ENCODE results near the gene RANBP10. TPM values are rescaled to one million over a fixed set of nuclear protein-coding genes. Genes with fewer than 3 reads are reported as not detected.

The RANBP10 gene
- total and polyA plus RNA-seq, 7 experiments from 2014 or later: 9.3 to 26.6 (median 23.8) TPM

DNA sequence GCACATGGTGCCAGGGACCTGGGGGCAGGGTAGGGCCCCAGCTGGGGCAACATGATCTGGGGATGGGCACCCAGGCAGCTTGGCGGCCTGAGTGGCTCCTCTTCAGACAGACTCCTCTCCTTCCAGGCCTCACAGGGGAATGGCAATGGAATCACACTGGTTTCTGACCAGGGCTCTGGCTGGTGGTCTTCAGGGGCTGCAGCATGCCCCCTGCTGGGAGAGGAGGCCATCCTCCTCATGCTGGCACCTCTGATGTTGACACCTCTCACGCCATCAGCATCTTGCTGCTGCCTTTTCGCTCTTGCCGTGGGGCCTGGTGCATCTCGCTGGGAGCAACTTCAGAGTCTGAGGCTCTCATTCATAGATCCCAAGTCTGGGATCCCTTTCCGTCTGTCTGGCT lies 76.0 kb downstream of the RANBP10 start:
- no peaks in the 10 kb centered on the region for H3K27me3 ChIP-seq (ENCODE audit: control insufficient read depth in 2 of 2, insufficient read depth in 2 of 2, low read length in 2 of 2)
- intact Hi-C loops (cut with micrococcal nuclease): no loop called here
- no peaks in the 10 kb centered on the region for H3K9me3 Mint-ChIP-seq
- H3K4me3 Mint-ChIP-seq: no peak overlapping the region
- peaks cover 11 to 88% (median 19%) of the 10 kb centered on the region in 3 experiments for H3K36me3 ChIP-seq (ENCODE audit: control insufficient read depth in 2 of 3, insufficient read depth in 3 of 3, low read length in 3 of 3)
- ChIA-PET POLR2A (no interaction called here), CTCF (no interaction called here)
- peaks cover 0 to 19% (median 9%) of the 10 kb centered on the region in 5 donors for H3K36me3 Mint-ChIP-seq
- no peaks in the 10 kb centered on the region for H3K9me3 ChIP-seq (ENCODE audit: control insufficient read depth in 2 of 3, low read length in 3 of 3)
- H3K27ac ChIP-seq (ENCODE audit: low read depth, low read length): no peak overlapping the region
- no peak for ATAC-seq
- no peaks in the 10 kb centered on the region for H3K4me1 Mint-ChIP-seq
- no peak overlapping the region for H3K4me3 ChIP-seq (ENCODE audit: low read length)
- DNase-seq: no peak
- H3K27ac Mint-ChIP-seq: peak overlapping the region in 1 of 9 donors; percentile 47
- H3K27me3 Mint-ChIP-seq: no peaks in the 10 kb centered on the region
- no peaks in the 10 kb centered on the region for H3K4me1 ChIP-seq (ENCODE audit: control insufficient read depth in 2 of 2, insufficient read depth in 2 of 2, low read length in 2 of 2)

DNA sequence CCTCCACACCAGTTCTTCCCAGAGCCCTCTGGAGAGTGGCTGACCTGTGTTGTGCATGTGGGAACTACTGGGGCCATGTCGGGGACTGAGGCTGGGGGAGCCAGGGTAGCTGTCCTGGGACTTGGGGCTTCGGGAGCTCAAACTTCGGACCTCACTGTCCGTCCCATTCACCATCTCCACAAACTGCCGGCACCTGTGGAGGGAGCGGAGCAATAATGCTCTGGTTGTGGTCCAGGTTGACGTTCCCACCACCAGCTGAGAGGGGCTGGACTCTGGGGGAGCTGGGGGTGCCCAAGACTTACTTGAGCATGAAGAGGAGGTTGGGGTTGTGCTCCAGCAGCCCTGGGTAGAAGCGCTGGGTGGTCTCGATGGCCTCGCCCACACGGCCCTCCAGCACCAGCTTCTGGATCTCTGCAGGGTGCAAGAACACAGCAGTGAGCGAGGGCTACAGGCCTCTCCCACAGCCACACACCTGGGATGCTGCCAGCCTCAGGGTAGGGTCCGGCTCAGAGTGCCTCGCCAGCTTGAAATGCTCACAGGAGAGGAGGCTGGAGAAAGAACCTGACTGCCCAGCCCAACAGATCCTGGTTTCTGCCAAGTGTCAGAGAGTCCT lies 76.6 kb downstream of the RANBP10 start:
- H3K36me3 ChIP-seq (ENCODE audit: control insufficient read depth in 2 of 3, insufficient read depth in 3 of 3, low read length in 3 of 3): peaks cover 11 to 88% (median 19%) of the 10 kb centered on the region in 3 experiments
- CTCF ChIA-PET: no interaction called here
- no peak overlapping the region for H3K4me3 Mint-ChIP-seq
- H3K9me3 Mint-ChIP-seq: no peaks in the 10 kb centered on the region
- H3K4me1 ChIP-seq (ENCODE audit: control insufficient read depth in 2 of 2, insufficient read depth in 2 of 2, low read length in 2 of 2): no peaks in the 10 kb centered on the region
- intact Hi-C loops (cut with micrococcal nuclease): no loop called here
- no peak overlapping the region for H3K27ac ChIP-seq (ENCODE audit: low read depth, low read length)
- no peaks in the 10 kb centered on the region for H3K4me1 Mint-ChIP-seq
- H3K4me3 ChIP-seq (ENCODE audit: low read length): no peak overlapping the region
- no peaks in the 10 kb centered on the region for H3K9me3 ChIP-seq (ENCODE audit: control insufficient read depth in 2 of 3, low read length in 3 of 3)
- DNase-seq: no peak
- H3K27me3 ChIP-seq (ENCODE audit: control insufficient read depth in 2 of 2, insufficient read depth in 2 of 2, low read length in 2 of 2): no peaks in the 10 kb centered on the region
- no peak for ATAC-seq
- POLR2A ChIA-PET: no interaction called here
- peaks cover 0 to 25% (median 9%) of the 10 kb centered on the region in 5 donors for H3K36me3 Mint-ChIP-seq
- H3K27me3 Mint-ChIP-seq: no peaks in the 10 kb centered on the region
- no peak overlapping the region for H3K27ac Mint-ChIP-seq

DNA sequence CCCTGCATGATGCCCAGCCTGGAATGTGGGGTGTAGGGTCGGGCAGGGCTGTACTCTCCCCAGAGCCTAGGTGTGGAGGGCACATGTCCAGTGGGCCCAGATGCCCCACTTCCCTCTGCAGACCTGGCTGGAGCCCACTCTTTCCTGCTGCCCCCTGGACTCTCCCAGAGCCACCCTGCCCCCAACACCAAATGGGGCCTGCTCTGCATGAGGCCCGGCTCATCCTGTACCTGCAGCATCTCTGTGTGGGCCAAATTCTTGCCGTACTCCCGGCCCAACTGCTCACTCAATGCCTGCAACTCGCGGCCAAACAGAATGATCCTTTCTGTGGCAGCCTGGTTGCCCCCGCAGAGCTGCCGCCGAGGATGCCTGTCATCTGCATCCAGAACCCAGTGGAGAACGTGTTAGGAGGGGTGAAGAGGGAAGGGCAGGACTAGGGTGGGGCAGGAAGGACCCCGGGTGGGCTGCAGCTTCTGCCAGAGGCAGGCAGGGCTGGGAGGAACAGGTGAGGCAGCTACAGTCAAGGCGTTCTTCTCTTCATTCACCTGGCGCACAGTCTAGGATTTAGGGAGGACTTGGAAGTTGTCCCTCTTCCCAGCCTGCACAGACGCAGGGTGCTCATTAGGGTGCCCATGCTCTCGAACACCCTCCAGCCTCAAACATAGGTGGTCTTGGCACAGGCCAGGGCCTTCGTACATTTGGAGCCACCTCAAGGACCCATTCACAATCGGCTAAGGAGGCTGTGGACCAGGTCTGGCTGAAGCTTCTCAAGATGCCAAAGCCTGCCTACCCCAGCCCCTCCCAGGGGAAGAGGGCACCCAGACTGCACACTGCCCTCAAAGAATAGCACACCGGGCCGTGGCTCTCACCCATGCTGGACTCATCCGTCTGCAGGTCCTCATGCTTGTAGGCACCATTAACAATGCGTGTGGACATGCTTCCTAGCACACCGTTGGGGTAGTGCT lies 78.6 kb downstream of the RANBP10 start:
- Mint-ChIP-seq H3K4me3 (no peak overlapping the region), H3K27me3 (no peaks in the 10 kb centered on the region), H3K9me3 (no peaks in the 10 kb centered on the region), H3K36me3 (peaks cover 0 to 31% (median 9%) of the 10 kb centered on the region in 5 donors), H3K4me1 (no peaks in the 10 kb centered on the region), H3K27ac (no peak overlapping the region)
- CTCF ChIA-PET: interaction anchor here (0.6 kb wide), 1 partner anchor 83 kb away, joined by 3 read pairs; the partner anchor contains the start of gene CARMIL2
- Histone ChIP-seq H3K9me3 (ENCODE audit: control insufficient read depth in 2 of 3, low read length in 3 of 3) (no peaks in the 10 kb centered on the region), H3K27me3 (ENCODE audit: control insufficient read depth in 2 of 2, insufficient read depth in 2 of 2, low read length in 2 of 2) (no peaks in the 10 kb centered on the region), H3K4me3 (ENCODE audit: low read length) (no peak overlapping the region), H3K36me3 (ENCODE audit: control insufficient read depth in 2 of 3, insufficient read depth in 3 of 3, low read length in 3 of 3) (peaks cover 11 to 83% (median 19%) of the 10 kb centered on the region in 3 experiments), H3K4me1 (ENCODE audit: control insufficient read depth in 2 of 2, insufficient read depth in 2 of 2, low read length in 2 of 2) (no peaks in the 10 kb centered on the region), H3K27ac (ENCODE audit: low read depth, low read length) (no peak overlapping the region)
- intact Hi-C loops (cut with micrococcal nuclease): no loop called here
- no peak for ATAC-seq
- POLR2A ChIA-PET: interaction anchor here (0.5 kb wide), 1 partner anchor 74 kb away, joined by 3 read pairs; no protein-coding TSS in a partner anchor
- no peak for DNase-seq

DNA sequence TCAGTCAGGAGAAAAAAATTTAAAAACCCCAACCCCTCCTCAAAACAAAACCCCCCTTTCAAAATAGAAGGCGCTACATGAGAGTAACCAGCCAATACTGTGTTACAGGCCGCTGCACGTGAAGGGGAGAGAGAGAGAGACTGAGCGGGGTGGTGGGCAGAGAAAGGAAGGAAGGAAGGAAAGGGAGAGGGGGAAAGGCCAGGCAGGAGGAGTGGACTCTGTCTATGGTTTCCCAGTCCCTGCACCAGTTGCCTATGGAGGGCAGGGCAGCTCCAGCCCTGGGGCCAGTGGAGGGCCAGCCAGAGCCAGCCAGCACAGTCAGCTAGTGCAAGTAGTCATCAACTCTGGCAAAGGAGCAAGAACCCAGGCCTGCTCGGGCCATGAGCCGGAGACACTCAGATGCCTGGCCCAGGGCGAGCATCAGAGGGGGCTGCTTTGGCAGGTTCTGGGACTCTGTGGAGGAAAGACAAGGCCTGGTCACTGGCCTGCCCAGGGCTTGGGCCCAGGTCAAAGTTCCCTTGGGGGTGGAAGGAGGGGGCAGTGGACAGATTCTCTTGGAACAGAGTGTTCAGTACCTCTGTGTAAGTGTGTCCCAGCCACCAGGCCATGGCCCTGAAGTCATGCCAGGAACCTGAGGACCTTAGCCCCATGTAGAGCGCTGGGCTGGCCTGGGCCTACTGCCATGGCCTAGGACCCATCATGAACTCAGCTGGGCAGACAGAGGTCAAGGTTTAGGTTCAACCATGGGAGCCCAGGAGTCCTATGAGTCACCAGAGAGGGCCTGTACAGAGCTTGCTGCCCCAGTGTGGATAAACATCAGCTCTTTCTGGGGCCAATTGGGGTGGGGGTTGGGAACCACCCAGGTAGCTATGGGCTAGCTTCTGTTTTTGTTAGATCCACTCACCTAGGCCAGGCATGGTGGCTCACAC lies 80.0 kb downstream of the RANBP10 start:
- Mint-ChIP-seq H3K36me3 (peaks cover 0 to 31% (median 9%) of the 10 kb centered on the region in 5 donors), H3K27ac (peak overlapping the region in 2 of 9 donors; percentile 20 to 67), H3K9me3 (no peaks in the 10 kb centered on the region), H3K4me3 (no peak overlapping the region), H3K4me1 (no peaks in the 10 kb centered on the region), H3K27me3 (no peaks in the 10 kb centered on the region)
- no peaks in the 10 kb centered on the region for H3K9me3 ChIP-seq (ENCODE audit: control insufficient read depth in 2 of 3, low read length in 3 of 3)
- ChIA-PET POLR2A (interaction anchor here (0.5 kb wide), 1 partner anchor 151 kb away, joined by 3 read pairs; no protein-coding TSS in a partner anchor), CTCF (no interaction called here)
- DNase-seq: no peak
- no peak overlapping the region for H3K4me3 ChIP-seq (ENCODE audit: low read length)
- ATAC-seq: no peak
- H3K27ac ChIP-seq (ENCODE audit: low read depth, low read length): no peak overlapping the region
- intact Hi-C loops (cut with micrococcal nuclease): no loop called here
- no peaks in the 10 kb centered on the region for H3K27me3 ChIP-seq (ENCODE audit: control insufficient read depth in 2 of 2, insufficient read depth in 2 of 2, low read length in 2 of 2)
- H3K36me3 ChIP-seq (ENCODE audit: control insufficient read depth in 2 of 3, insufficient read depth in 3 of 3, low read length in 3 of 3): peaks cover 8 to 73% (median 18%) of the 10 kb centered on the region in 3 experiments
- H3K4me1 ChIP-seq (ENCODE audit: control insufficient read depth in 2 of 2, insufficient read depth in 2 of 2, low read length in 2 of 2): no peaks in the 10 kb centered on the region

DNA sequence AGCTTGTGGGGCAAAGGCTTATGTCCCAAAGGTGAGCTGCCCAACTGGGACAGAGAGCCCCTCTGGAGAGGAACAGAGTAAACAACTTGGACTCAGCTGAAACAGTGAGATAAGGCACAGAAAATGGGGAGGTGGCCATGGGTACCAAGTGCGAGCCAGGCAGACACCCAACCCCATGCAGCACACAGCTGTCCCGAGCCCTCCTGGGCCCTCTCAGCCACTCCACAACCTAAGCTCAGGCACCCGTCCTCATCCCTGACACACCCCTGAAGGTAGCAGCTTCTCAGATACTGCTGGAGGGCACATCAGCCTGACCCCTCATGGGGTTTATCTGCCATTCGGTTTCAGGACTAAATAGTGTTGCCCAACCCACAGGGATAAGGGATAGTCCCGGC lies 82.5 kb downstream of the RANBP10 start:
- Mint-ChIP-seq H3K27ac (no peak overlapping the region), H3K4me3 (no peak overlapping the region), H3K9me3 (no peaks in the 10 kb centered on the region), H3K4me1 (peaks cover 3 to 21% (median 15%) of the 10 kb centered on the region in 7 donors), H3K36me3 (peaks cover 0 to 16% (median under 1%) of the 10 kb centered on the region in 5 donors), H3K27me3 (no peaks in the 10 kb centered on the region)
- ATAC-seq (no peak), DNase-seq (no peak)
- Histone ChIP-seq H3K36me3 (ENCODE audit: control insufficient read depth in 2 of 3, insufficient read depth in 3 of 3, low read length in 3 of 3) (peaks cover 0 to 49% (median 0%) of the 10 kb centered on the region in 3 experiments), H3K27me3 (ENCODE audit: control insufficient read depth in 2 of 2, insufficient read depth in 2 of 2, low read length in 2 of 2) (no peaks in the 10 kb centered on the region), H3K27ac (ENCODE audit: low read depth, low read length) (no peak overlapping the region), H3K4me1 (ENCODE audit: control insufficient read depth in 2 of 2, insufficient read depth in 2 of 2, low read length in 2 of 2) (peaks cover 6 to 8% of the 10 kb centered on the region in 2 donors), H3K4me3 (ENCODE audit: low read length) (no peak overlapping the region), H3K9me3 (ENCODE audit: control insufficient read depth in 2 of 3, low read length in 3 of 3) (no peaks in the 10 kb centered on the region)
- ChIA-PET CTCF (no interaction called here), POLR2A (interaction anchor here (0.6 kb wide), 1 partner anchor 44 kb away, joined by 3 read pairs; no protein-coding TSS in a partner anchor)
- intact Hi-C loops (cut with micrococcal nuclease): no loop called here

Data from naive thymus-derived CD4-positive, alpha-beta T cell (primary cell).